ENCODE results near the gene RCOR1.

Gene RCOR1

DNA sequence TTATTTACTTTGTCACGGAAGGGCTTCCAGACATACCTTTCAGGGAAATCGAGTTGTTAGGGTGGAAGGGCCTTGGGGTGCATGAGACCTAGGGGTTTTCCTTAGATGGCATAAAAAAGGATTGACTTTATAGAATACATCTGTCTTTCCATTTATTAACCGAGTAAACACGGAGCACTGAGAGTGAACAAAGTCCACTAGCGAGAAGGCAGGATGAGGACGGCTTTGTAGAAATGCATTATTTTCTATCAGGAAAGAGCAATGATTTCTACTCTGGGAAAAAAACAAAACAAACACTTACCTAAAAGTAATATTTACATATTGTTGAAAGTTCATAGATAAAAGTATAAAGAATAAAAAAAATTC lies 91.8 kb downstream of the RCOR1 start:
- no peak for DNase-seq

DNA sequence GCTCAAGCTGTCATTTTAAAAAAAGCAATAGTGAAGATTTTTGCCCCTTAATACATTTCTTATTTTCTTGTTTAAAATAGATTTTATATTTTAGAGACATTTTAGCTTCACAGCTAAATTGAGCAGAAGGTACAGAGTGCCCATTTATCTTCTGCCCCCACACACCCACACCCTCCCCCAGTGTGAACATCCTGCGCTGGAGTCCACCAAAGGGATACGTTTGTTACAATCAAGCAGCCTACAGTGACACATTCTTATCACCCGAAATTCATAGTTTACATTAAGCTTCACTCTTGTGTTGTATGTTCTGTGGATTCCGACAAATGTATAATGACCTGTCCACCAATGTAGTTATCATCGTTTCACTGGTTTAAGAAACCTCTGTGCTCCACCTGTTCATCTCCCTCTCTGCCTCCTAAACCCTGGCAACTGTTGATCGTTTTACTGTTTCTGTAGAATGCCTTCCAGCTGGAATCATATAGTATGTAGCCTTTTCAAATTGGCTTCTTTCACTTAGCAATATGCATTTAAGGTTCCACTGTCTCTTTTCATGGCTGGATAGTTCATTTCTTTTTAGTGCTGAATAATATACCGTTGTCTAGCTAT lies 93.8 kb downstream of the RCOR1 start:
- no peak for DNase-seq

DNA sequence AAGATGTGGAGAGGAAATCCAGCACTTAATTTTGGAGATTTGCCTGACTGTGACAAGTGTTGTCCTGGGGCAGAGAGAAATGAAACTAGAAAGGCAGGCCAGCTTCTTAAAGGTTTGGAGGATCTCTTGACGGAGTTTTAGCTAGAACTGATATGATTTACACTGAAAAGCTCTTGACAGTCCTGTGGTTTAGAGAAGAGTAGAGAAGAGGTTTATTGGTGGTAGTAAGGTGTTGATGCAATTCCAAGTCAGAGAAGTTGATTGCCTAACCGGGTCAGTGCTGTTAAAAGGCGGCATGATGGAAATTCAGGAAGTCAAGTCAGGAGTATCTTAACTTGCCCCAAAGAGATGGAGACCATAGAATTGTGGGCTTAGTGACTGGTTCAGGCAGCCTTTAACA lies 95.8 kb downstream of the RCOR1 start:
- no peak for DNase-seq

DNA sequence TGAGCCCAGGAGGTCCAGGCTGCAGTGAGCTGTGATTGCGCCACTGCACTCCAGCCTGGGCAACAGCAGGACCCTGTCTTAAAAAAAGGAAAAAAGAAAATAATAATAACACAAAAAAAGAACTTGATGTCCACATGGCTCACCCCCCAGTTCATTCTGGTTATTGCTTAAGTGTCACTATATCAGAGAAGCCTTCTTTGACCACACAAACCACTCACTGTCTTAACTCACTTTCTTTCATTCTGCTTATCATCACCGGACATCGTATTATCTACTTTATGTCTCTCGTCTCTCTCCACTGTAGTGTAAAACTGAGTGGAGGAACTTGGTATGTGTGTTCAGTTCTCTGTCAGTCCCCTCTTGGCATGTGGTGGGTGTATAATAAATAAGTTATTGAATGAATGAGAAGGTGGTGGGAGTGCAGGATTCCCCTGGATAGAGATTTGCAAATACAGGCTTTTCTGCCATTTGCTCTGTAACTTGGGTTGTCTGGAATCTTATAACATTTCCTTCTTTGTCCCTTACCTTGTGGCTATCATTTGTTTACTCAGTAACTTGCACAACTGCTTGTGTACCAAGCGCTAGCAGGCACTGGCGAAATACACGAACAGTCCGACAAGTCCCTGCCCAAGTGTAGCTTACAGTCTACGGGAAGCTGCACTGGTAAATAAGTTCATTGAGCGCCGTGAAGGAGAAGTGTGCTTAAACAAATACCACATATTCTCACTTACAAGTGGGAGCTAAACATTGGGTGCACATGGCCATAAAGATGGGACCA lies 98.2 kb downstream of the RCOR1 start:
- DNase-seq, result no peak

DNA sequence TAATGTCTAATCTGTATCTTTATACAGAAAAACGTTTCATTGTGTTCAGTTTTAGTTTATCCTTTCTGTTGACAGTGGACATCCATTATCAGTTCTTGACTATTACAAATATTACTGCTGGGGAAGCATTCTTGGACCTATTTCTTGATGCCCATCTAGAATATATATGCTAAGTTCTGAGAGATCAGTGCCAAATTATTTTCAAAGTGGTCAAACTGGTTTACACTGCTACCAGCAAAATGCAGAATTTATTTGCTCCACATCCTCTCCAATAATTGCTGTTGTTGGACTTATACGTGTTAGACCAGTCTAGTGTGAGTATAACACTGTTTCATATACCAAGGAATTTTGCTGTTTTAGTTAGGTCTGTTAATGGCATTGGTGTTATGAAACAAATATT lies 99.3 kb downstream of the RCOR1 start:
- DNase-seq, result no peak

DNA sequence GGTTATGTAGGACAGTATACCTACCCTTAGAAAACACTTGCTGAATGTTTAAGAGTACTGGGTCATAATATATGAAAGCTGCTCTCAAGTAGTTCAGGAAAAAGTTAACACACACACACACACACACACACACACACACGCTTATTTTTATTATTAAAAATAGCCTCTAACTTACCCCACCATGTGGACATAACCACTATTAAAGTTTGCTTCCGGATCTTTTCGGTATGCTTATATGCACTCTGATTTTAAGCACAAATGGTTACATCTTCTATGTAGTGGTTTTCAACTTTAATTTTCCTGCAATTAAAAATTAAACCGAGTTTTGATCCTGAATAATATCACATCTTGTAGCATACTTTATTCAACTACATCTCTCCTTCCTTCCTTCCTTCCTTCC lies 99.9 kb downstream of the RCOR1 start:
- DNase-seq, result no peak

DNA sequence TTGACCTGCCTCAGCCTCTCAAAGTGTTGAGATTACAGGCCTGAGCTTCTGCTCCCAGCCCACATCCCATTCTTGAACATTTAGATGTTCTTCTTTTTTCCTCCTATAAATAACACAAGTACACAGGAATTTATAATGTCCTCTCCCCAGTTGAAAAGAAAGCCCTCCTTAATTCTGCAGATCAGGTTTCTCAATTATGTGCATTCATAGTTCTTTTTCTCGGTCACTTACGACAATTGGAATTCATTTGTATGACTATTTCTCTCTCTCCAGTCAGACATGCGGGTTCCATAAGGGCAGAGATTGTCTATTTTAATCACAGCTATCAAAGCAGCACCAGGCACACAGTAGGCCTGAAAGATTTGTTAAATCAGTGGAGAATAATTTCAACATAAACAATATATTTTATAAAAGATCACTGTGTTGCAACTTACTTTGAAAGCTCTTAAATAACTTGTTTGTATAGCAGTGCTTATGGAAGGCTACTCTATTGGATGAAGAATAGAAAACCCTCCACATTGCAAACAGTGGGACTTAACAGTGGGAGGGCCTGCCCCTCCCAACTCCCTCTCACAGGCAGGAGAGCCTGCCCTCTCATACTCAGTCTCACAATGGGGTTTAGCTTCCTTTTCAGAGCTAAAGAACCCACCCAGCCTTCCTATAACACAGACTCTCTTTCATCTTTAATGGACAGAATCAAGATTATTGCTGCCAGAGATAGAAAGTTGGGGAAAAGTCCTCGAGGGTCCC lies 100.7 kb downstream of the RCOR1 start:
- no peak for DNase-seq

DNA sequence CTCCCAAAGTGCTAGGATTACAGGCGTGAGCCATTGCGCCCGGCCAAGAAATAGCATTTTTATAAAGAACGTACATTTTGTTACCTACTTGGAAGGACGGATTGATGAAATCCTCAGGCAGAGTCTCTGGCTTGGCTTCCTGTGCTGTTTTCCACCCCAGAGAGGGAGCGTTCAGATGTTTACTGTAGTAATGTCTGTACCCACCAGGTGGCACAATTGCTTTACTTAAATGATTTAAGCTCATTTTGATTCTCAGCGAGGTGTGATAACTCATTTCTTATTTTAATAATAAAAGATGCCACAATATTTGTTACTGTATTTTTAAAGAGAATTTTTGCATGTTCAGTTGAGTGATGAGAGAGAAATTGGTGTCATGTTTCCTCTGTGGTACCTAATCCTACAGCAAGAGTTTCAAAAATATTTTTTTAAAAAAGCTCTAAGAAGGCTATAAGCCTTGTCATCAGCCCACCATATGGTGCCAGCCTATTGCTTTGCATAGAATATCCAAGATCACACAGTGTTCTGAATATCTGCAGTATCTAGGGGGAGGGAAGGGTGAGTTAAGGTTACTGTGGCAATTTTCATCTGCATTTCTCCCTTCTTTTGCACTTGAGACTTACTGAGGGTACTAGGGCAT lies 102.2 kb downstream of the RCOR1 start:
- peak; percentile 48 for DNase-seq

DNA sequence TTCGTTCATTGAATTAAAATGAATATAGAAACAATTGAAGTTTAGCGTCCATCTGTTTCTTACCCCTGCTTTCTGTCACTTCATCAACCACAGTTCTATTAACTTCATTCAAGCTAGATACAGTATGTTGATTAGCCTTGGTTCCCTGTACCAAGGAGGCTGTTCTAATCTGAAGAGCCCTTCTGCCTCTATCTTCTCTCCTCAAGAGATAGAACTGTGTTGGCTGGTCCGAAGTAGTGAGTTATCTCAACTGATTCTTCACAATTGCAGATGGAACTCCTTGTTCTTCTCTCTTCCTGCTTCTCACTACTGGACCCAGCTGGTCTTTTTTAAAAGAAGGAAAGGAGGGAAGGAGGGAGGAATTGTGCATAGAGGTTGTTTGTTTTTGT lies 102.7 kb downstream of the RCOR1 start:
- DNase-seq, result no peak

DNA sequence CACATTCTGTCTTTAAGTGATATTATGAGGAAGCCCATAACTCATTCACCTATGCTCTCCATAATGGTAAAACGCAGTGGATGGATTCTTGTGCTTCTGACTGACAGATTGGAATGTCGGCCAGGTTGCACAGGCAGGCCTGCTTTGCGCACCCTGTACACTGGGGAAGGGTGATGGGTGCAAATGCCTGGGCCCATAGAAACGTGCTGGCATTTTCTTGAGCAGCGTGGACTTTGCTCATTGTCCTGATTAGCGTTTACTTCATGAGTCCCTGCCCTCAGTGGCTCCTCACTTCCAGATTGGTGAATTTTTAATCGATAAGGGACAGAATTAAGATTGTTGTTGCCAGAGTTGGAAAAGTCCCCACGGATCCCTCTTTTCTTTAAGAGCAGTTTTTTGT lies 103.9 kb downstream of the RCOR1 start:
- DNase-seq, result no peak

DNA sequence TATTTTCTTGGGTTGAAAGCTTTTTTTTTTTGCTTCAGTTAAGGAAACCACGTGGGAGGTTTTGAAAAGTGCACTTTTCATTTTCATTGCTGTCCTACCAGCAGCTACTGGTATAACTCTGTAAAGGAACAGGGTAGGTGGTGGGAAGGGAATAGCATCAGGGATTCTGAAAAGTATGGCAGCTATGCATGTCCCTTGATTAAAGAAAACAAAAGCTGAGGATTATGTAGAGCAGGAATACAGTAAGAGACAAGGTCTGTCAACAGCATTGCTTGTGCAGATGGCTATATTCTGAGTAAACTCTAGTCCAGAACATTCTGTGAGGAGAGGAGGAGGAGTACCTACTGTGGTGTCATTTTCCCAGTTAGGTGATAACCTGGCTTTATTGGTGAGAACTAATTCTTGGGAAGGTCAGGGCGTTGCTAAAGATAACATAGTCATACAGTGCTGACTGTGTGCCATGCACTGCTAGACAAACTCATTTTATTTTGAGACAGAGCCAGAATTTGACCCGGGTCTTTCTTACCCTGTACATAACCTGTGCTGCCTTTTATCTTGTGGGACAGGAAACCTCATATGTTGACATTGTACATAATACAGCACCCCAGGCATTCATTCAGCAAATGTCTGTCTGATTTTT lies 104.5 kb downstream of the RCOR1 start:
- no peak for DNase-seq

DNA sequence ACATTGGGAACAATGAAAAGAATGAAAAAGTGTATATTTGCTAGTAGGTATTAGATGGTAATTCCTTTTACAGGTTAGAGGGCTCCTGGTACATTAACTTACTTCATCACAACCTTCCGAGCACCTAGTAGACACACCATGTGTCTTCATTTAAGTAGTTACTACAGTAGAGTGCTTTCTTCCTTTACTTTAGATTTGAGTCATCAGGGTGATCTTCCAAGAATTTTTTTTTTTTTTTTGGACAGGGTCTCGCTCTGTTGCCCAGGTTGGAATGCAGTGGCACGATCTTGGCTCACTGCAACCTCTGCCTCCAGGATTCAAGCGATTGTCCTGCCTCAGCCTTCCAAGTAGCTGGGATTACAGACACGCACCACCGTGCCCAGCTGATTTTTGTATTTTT lies 105.1 kb downstream of the RCOR1 start:
- no peak for DNase-seq

DNA sequence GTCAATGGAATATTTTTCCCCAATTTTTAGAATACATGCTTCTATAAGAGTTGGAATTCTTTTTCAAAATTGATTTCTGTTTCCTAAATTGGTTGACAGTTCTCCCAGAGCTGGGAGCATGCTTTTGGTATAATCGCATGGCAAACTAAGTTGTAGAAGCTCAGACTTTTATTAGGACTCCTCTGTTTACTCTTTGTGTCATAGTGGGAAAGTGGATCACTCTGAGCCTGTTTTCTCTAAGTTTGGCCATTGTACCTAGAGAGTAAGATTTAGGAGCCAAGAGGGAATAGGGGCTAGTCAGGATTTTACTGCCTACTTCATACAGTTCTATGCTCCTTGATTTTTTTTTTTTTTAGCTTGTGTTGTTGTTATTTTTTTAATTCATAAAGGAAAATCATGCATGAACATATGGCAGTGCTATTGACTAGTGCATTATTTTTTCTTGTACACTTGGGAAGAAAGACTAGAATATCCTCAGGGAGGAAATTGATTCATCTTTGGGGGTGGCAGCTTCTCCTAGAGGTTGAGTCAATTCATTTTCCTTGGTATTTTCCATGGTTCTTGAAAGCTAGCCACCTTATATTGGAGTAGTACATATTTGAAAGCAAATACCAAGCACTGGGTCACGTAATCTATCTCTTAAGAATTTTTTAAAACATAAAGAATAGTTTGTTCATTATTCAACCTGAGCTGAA lies 107.1 kb downstream of the RCOR1 start:
- no peak for DNase-seq

DNA sequence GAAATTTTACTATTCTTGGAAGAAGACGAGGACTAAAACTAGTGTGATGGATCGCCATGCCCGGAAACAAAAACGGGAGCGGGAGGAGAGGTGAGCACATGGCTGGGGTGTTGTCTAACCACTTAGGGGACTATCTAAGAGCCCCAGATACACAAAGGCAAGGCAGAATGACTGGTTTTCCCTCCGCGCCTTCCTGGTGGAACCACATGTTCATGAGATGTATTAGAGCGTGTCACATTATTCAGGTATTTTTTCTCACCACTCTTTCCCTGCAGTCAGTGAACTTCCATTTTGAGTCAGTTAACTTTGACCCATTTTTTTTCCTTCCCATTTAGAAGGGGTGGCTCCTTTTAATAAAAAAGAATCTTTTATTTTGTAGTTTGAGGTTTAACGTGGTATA lies 116.0 kb downstream of the RCOR1 start:
- DNase-seq, result no peak

DNA sequence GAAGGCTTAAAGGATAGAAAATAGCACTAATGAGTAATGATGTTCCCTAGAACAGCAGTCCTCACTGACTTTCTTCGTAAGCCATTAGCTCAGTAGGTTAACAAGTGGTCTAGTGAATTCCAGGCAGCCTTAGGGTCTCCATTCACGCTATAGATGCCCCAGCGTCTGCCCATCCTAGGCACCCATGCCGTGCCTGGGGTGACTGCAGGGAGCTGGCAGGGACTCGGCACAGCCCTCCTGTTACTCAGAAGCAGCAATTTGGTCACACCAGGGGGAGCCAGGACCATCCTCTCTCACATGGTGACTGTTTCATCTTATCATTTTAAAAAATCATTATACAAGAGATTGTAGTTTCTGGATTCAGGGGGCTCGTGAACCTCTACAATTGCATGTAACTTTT lies 118.8 kb downstream of the RCOR1 start:
- no peak for DNase-seq

DNA sequence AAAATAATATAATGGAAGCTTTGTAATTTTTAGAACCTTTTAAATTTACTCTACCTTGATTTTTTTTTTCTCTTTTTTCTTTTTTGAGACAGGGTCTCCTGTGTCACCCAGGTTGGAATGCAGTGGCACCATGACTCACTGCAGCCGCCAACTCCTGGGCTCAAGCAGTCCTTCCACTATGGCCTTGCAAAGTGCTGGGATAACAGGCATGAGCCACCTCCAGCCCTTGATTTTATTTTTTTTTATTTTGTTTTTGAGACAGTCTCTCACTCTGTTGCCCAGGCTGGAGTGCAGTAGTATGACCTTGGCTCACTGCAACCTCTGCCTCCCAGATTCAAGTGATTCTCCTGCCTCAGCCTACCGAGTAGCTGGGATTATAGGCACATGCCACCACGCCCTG lies 119.5 kb downstream of the RCOR1 start:
- no peak for DNase-seq

DNA sequence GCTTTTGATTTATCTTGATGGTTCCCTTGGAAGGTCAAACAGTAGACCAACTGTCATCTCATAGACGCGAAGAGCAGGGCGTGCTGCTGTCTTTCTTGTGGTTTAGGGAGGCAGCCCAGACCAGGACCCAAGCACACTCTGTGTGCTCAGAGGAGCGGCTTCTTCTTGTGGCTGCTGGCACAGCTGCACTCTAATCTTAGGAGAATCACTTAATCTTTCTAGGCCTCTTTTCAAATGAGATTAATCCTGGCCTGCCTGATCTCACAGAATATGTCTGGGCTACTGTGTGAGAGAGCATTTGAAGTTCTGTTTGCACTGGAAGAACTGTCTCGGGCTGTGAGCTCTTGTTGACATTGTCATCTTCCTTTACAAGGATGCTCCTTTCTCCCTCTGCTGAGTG lies 124.8 kb downstream of the RCOR1 start:
- DNase-seq, result no peak

DNA sequence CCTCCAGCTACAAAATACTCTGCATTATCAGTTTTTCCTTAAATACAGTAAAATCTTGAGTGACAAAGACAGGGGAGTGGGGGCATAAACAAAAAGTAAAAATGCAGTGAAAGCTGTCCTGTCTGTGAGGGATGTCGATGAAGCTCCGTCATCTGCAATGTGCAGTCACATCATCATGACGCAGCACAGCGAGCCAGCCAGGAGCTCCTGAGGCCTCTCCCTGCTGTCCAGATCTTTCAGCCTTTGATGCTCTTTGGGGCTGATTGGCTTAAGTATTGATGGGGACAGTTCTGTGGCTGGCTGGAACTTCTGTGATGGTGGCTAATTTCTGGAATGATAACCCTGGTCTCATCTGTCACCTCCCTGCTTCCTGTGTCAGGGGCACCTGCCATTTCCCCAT lies 130.2 kb downstream of the RCOR1 start:
- no peak for DNase-seq

DNA sequence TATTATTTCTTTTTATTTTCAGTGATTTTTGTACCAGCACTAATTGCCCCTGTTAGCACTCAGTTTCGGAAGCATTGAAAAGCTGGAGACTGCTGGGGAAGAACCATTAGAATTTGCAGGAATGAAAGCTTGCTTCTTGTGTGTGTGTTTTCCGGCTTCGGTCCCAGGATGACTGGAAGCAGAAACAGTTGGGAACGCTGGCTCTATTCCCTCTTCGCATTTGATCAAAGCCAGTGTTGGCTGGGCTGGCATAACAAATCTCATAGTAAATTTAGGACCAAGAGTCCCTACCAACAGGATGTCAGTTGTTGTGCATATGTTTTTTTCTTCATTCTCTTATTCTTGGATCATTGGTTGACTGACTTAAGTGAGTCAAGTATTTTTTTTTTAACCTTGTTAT lies 131.2 kb downstream of the RCOR1 start:
- no peak for DNase-seq

DNA sequence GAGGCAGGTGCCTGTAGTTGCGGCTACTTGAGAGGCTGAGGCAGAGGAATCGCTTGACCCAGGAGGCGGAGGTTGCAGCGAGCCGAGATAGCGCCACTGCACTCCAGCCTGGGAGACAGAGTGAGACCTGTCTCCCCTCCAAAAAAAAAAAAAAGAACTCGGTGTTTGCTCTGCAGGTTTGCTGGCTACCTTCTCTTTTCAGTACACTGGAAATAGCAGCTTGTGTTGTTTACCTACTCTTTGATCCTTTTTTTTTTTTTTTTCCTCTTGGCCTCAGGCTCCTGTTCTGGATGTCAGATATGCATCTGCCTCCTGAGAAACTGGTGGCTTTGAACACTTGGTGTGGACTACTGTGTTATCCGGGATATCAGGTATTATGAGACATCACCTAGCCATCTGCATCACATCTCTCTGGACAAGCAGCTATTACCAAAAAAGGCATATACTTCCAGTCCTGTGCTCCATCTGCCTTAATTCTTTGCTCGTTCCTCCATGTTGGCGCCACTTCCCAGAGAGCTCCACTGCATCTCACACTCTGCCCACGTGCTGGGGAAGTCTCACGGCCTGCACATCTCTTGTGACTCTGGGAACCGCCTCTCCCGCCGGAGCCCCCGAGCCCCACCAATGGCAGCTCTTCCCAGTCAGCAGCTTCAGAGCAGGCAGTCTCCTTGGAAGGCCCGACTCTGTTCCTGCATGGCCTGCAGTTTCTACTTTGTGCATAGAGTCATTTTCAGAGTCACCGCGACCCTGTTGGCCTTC lies 133.9 kb downstream of the RCOR1 start:
- DNase-seq, result no peak

DNA sequence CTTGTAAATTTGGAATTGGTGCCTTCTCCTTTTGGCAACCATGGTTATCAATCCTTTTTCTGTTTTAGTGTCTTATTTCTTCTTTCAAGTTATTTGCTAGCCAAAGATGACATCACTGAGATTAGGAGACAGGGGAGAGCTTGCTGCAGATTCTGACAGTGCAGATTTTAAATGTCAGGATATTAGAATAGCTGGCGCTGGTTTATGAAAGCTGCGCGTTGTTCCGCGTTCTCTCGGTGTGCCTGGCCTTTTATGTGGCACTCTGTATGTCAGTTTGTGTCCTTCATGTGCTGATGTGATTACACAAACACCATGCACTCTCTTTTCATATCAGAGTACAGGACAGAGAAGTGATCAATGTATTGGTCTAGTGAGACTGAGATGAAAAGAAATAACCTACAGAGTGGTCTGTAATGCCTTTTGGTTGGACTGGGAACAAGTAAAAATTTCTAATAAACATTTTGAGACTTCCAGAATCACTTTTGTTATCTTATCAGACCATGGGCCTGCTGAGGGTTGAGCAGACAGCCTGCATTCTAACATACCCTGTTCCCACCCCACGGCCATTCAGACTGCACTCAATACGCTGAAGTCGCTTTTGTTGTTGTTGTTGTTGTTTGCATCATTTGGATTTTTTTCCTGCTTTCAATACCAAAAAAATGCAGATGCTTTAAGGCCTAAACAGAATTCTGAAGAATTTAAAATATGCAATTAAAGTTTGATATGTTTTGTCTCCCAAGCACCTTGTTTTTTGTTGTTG lies 135.1 kb downstream of the RCOR1 start:
- DNase-seq, result no peak

Measured in NCI-H2081 treated with DMSO at 0.1 percent for 48 hours (cell line).